ENCODE measurements around the gene TMEM209. TPM values are rescaled to one million over a fixed set of nuclear protein-coding genes. Genes with fewer than 3 reads are reported as not detected.
"Not testable (repeated sequence)": the region's sequence is repeated elsewhere in the genome, so short reads cannot be mapped to it uniquely, and the experiment has no call there.

TMEM209 gene
- polyA plus RNA-seq, 1 donor (not counting 4 experiments of a cell fraction or from before 2014, with no cell fraction given): 20.0 TPM

GRCh38 chr7:130231792-130232191 is 26.6 kb upstream of the TMEM209 start:
- no peak overlapping the region for H3K4me2 ChIP-seq (ENCODE audit: control insufficient read depth, extremely low read depth, insufficient read depth, low read depth, low read length)
- H3K27me3 ChIP-seq (ENCODE audit: control insufficient read depth, extremely low read depth, insufficient read depth, low read length): no peaks in the 10 kb centered on the region
- no peaks in the 10 kb centered on the region for H3K36me3 ChIP-seq (ENCODE audit: control insufficient read depth in 2 of 2, extremely low read depth in 1 of 2, insufficient read depth in 2 of 2, low read length in 2 of 2)
- no peaks in the 10 kb centered on the region for H3K4me1 ChIP-seq (ENCODE audit: control insufficient read depth, extremely low read depth, insufficient read depth, low read length)
- no peak overlapping the region for H2AFZ ChIP-seq (ENCODE audit: control insufficient read depth, low read length)
- no peaks in the 10 kb centered on the region for H3K79me2 ChIP-seq (ENCODE audit: control insufficient read depth, insufficient read depth, low read length)
- FAIRE-seq (no peak), DNase-seq (ENCODE audit: low read depth, low spot score) (no peak)
- no peaks in the 10 kb centered on the region for H4K20me1 ChIP-seq (ENCODE audit: control insufficient read depth, extremely low read depth, insufficient read depth, low read length)
- dilution Hi-C loops (cut with MboI; ENCODE audit: extremely low pct_ligation_motif_present, low sequenced_read_pairs): no loop called here
- H3K4me3 ChIP-seq (ENCODE audit: control insufficient read depth in 2 of 3, extremely low read depth in 1 of 3, insufficient read depth in 2 of 3, low read depth in 1 of 3, low read length in 3 of 3): no peak overlapping the region
- TF ChIP-seq EZH2 (IDR thresholded peaks at IDR 0.05; ENCODE audit: low read length): no peak
- no peak for TF ChIP-seq CTCF (optimal IDR thresholded peaks at IDR 0.05 in 1 of 3, IDR thresholded peaks at IDR 0.05 in 1 of 3, conservative IDR thresholded peaks at IDR 0.05 in 1 of 3; ENCODE audit: extremely low read depth in 1 of 3, insufficient read depth in 2 of 3, low read length in 3 of 3)
- H3K9me3 ChIP-seq (ENCODE audit: control insufficient read depth, low read depth, low read length): no peaks in the 10 kb centered on the region
- H3K9ac ChIP-seq (ENCODE audit: control insufficient read depth, extremely low read depth, insufficient read depth, low read length): no peak overlapping the region
- no peaks in the 10 kb centered on the region for H3K9me1 ChIP-seq (ENCODE audit: control insufficient read depth, extremely low read depth, insufficient read depth, low read length)
- no peak overlapping the region for H3K27ac ChIP-seq (ENCODE audit: control insufficient read depth, insufficient read depth, low read length)

- H3K27ac ChIP-seq (ENCODE audit: control insufficient read depth, insufficient read depth, low read length); H3K36me3 ChIP-seq (ENCODE audit: control insufficient read depth in 2 of 2, extremely low read depth in 1 of 2, insufficient read depth in 2 of 2, low read length in 2 of 2); H4K20me1 ChIP-seq (ENCODE audit: control insufficient read depth, extremely low read depth, insufficient read depth, low read length); DNase-seq (ENCODE audit: low read depth, low spot score); H3K79me2 ChIP-seq (ENCODE audit: control insufficient read depth, insufficient read depth, low read length); H3K9me3 ChIP-seq (ENCODE audit: control insufficient read depth, low read depth, low read length); H3K4me2 ChIP-seq (ENCODE audit: control insufficient read depth, extremely low read depth, insufficient read depth, low read depth, low read length); H3K9me1 ChIP-seq (ENCODE audit: control insufficient read depth, extremely low read depth, insufficient read depth, low read length); H2AFZ ChIP-seq (ENCODE audit: control insufficient read depth, low read length); FAIRE-seq; H3K9ac ChIP-seq (ENCODE audit: control insufficient read depth, extremely low read depth, insufficient read depth, low read length); H3K4me1 ChIP-seq (ENCODE audit: control insufficient read depth, extremely low read depth, insufficient read depth, low read length); H3K4me3 ChIP-seq (ENCODE audit: control insufficient read depth in 2 of 3, extremely low read depth in 1 of 3, insufficient read depth in 2 of 3, low read depth in 1 of 3, low read length in 3 of 3); H3K27me3 ChIP-seq (ENCODE audit: control insufficient read depth, extremely low read depth, insufficient read depth, low read length); dilution Hi-C loops (cut with MboI; ENCODE audit: extremely low pct_ligation_motif_present, low sequenced_read_pairs): not testable (repeated sequence)
Measured at GRCh38 chr7:130229981-130230380, 24.8 kb upstream of the TMEM209 start.

GRCh38 chr7:130228840-130229502 is 23.8 kb upstream of the TMEM209 start:
- Histone ChIP-seq H3K79me2 (ENCODE audit: control insufficient read depth, insufficient read depth, low read length) (no peaks in the 10 kb centered on the region), H3K4me2 (ENCODE audit: control insufficient read depth, extremely low read depth, insufficient read depth, low read depth, low read length) (no peak overlapping the region), H3K27ac (ENCODE audit: control insufficient read depth, insufficient read depth, low read length) (no peak overlapping the region), H2AFZ (ENCODE audit: control insufficient read depth, low read length) (no peak overlapping the region), H3K9ac (ENCODE audit: control insufficient read depth, extremely low read depth, insufficient read depth, low read length) (no peak overlapping the region), H3K9me3 (ENCODE audit: control insufficient read depth, low read depth, low read length) (no peaks in the 10 kb centered on the region), H3K4me3 (ENCODE audit: control insufficient read depth in 2 of 3, extremely low read depth in 1 of 3, insufficient read depth in 2 of 3, low read depth in 1 of 3, low read length in 3 of 3) (no peak overlapping the region), H3K36me3 (ENCODE audit: control insufficient read depth in 2 of 2, extremely low read depth in 1 of 2, insufficient read depth in 2 of 2, low read length in 2 of 2) (no peaks in the 10 kb centered on the region), H3K27me3 (ENCODE audit: control insufficient read depth, extremely low read depth, insufficient read depth, low read length) (no peaks in the 10 kb centered on the region), H3K4me1 (ENCODE audit: control insufficient read depth, extremely low read depth, insufficient read depth, low read length) (no peaks in the 10 kb centered on the region), H4K20me1 (ENCODE audit: control insufficient read depth, extremely low read depth, insufficient read depth, low read length) (no peaks in the 10 kb centered on the region), H3K9me1 (ENCODE audit: control insufficient read depth, extremely low read depth, insufficient read depth, low read length) (no peaks in the 10 kb centered on the region)
- no peak for FAIRE-seq
- DNase-seq (ENCODE audit: low read depth, low spot score): no peak
- dilution Hi-C loops (cut with MboI; ENCODE audit: extremely low pct_ligation_motif_present, low sequenced_read_pairs): no loop called here
- TF ChIP-seq CTCF (optimal IDR thresholded peaks at IDR 0.05 in 1 of 3, IDR thresholded peaks at IDR 0.05 in 1 of 3, conservative IDR thresholded peaks at IDR 0.05 in 1 of 3; ENCODE audit: extremely low read depth in 1 of 3, insufficient read depth in 2 of 3, low read length in 3 of 3) (no peak), EZH2 (IDR thresholded peaks at IDR 0.05; ENCODE audit: low read length) (no peak)

Data from keratinocyte (primary cell).